Measurements from ENCODE around the gene JUNB. TPM values are rescaled to one million over a fixed set of nuclear protein-coding genes. Genes with fewer than 3 reads are reported as not detected.

The JUNB gene
- total RNA-seq, 2 experiments from 2014 or later: 292 to 299 TPM

DNA sequence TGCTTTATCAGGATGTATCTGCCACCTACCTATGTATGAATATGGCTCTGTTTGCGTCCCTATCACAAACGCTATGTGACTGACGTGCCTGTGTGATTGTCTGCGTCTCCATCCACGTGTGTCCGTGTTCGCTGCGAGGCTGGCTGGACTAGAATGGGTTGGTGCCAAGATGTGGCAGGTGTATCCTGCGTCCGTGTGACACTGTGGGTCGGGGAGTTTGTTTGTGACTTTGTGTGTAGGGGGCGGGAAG, 9.2 kb upstream of the JUNB start:
- peaks cover 36% of the 10 kb centered on the region for H3K4me1 Mint-ChIP-seq (ENCODE audit: low read depth)
- TF ChIP-seq, protein P1, sequence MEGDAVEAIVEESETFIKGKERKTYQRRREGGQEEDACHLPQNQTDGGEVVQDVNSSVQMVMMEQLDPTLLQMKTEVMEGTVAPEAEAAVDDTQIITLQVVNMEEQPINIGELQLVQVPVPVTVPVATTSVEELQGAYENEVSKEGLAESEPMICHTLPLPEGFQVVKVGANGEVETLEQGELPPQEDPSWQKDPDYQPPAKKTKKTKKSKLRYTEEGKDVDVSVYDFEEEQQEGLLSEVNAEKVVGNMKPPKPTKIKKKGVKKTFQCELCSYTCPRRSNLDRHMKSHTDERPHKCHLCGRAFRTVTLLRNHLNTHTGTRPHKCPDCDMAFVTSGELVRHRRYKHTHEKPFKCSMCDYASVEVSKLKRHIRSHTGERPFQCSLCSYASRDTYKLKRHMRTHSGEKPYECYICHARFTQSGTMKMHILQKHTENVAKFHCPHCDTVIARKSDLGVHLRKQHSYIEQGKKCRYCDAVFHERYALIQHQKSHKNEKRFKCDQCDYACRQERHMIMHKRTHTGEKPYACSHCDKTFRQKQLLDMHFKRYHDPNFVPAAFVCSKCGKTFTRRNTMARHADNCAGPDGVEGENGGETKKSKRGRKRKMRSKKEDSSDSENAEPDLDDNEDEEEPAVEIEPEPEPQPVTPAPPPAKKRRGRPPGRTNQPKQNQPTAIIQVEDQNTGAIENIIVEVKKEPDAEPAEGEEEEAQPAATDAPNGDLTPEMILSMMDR (IDR thresholded peaks at IDR 0.05): no peak
- CTCF ChIA-PET: interaction anchor here (0.7 to 9.2 kb wide), 3 partner anchors 14 to 115 kb away, joined by 3 to 326 read pairs (median 3); partner anchors contain the start of genes JUNB, PRDX2 and THSD8
- intact Hi-C loops (cut with micrococcal nuclease): no loop called here
- no peaks in the 10 kb centered on the region for H3K9me3 Mint-ChIP-seq
- no peaks in the 10 kb centered on the region for H3K27me3 Mint-ChIP-seq
- no peaks in the 10 kb centered on the region for H3K36me3 Mint-ChIP-seq (ENCODE audit: low read depth)
- DNase-seq (no peak), ATAC-seq (no peak)
- peak overlapping the region; percentile 75 for H3K4me3 Mint-ChIP-seq
- no peak overlapping the region for H3K27ac Mint-ChIP-seq
- POLR2A ChIA-PET: interaction anchor here (0.6 to 3.9 kb wide), 10 partner anchors 8 to 183 kb away, joined by 3 to 97 read pairs (median 6); partner anchors contain the start of genes GET3, JUNB, PRDX2 and THSD8

DNA sequence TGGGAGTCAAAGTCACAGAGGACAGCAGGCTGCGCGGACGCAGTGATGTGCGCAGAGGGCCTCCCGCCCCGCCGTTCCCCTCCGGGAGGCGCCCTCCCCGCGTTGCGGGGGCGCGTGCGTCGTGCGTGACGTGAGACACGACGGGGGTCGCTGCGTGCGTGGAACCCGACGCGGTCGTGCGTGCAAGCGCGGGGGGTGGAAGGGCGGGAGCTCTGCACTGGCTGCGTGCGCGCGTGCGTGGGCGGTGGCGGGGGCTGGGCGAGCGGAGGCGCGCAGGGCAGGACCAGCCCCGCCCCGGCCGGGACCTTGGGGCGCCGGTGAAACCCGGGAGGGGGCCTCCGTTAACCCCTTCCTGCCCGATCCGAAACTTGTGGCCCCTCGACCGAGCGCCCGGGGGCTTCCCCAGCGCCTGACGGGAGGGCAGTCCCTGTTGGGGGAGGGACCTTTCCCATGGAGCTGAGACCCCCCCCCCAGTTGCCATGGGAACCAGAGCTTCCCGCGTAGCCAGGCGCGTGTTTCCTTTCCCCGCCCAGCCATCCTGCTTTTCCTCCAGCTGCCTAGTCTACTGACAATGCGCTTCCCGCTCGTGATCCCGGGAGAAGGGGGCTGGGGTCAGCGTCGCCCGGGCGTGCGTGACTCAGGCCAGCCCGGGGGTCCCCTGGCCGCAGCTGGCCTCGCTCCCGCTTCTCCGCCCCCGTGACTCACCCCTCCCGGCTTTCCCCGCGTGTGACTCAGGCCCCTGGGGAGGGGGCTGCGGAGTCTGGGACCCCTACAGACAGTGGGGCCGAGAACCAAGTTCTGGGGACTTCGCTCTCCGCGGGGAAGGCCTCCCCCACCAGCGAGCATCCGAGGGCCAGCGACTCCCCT, 8.6 kb upstream of the JUNB start:
- POLR2A ChIA-PET: interaction anchor here (0.6 to 3.9 kb wide), 12 partner anchors 8 to 1044 kb away, joined by 3 to 97 read pairs (median 4); partner anchors contain the start of genes CALR, GET3, JUNB and PRDX2
- peak overlapping the region; percentile 75 for H3K4me3 Mint-ChIP-seq
- CTCF ChIA-PET: interaction anchor here (0.7 to 9.2 kb wide), 6 partner anchors 14 to 115 kb away, joined by 3 to 326 read pairs (median 3); partner anchors contain the start of genes JUNB, PRDX2 and THSD8
- ATAC-seq (peak; percentile 43), DNase-seq (peak; percentile 93)
- H3K4me1 Mint-ChIP-seq (ENCODE audit: low read depth): peaks cover 31% of the 10 kb centered on the region
- H3K36me3 Mint-ChIP-seq (ENCODE audit: low read depth): no peaks in the 10 kb centered on the region
- intact Hi-C loops (cut with micrococcal nuclease): no loop called here
- no peaks in the 10 kb centered on the region for H3K9me3 Mint-ChIP-seq
- H3K27ac Mint-ChIP-seq: no peak overlapping the region
- no peaks in the 10 kb centered on the region for H3K27me3 Mint-ChIP-seq
- TF ChIP-seq, protein P1 (IDR thresholded peaks at IDR 0.05): no peak

DNA sequence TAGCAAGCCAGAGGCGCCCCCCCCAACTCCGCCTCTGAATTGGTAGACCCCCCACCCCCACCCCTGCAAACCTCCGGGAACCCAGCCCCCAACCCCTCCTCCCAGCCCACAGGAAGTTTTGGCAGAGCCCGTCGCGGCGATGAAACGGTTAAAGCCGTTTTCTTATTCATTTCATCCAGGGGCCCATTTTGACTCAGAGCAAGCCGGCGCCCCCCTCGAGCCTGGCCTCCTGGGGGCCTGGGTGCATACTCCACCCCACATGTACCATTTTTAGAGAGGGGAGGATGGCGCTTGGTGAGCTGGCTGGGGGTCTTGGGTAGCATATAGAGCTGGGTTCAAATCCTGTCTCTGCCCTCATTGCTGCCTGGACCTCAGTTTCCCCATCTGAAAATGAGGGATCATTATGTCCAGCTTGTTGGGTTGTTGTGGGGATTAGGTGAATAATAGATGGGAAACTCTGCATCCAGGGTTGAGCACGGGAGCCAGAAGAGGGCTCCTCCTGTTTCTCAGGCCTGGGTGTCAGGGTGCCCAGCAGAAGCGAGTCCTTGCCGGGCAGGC, 7.9 kb upstream of the JUNB start:
- Mint-ChIP-seq H3K4me1 (ENCODE audit: low read depth) (peaks cover 35% of the 10 kb centered on the region), H3K27me3 (no peaks in the 10 kb centered on the region), H3K9me3 (no peaks in the 10 kb centered on the region), H3K27ac (no peak overlapping the region), H3K4me3 (peak overlapping the region; percentile 75), H3K36me3 (ENCODE audit: low read depth) (no peaks in the 10 kb centered on the region)
- ATAC-seq: peak; percentile 36
- POLR2A ChIA-PET: interaction anchor here (0.6 to 3.9 kb wide), 10 partner anchors 7 to 1045 kb away, joined by 3 to 97 read pairs (median 6); partner anchors contain the start of genes CALR, GET3, JUNB and PRDX2
- CTCF ChIA-PET: interaction anchor here (0.7 to 9.2 kb wide), 4 partner anchors 13 to 63 kb away, joined by 3 to 326 read pairs (median 3); partner anchors contain the start of genes JUNB, PRDX2 and THSD8
- intact Hi-C loops (cut with micrococcal nuclease): no loop called here
- TF ChIP-seq, protein P1 (IDR thresholded peaks at IDR 0.05): peak; percentile 28
- DNase-seq: peak; percentile 94

DNA sequence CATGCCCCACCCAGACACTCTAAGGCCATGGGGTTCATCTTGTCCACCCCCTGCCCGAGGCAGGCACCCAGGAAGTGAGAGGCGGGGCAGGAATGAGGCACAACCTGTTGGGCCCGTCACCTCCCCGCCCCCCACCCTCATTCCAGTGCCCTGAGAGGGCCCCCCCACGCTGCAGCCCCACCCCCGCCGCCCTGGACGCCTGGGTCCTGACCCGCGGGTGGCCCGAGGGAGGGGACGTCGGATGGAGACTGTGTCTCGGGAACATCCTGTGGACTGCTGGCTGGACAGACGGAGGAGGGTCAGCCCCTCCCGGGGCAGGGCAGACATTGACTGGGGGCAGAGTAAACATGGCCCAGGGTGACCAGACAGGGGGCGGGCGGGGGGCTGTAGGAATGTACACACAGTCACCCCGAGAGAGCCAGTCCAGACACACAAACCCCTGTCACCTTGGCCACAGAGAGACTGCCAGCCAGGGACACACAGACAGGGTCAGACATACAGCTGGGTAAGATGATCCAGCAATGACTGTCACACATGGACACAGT, 7.4 kb upstream of the JUNB start:
- ATAC-seq (no peak), DNase-seq (peak; percentile 49)
- Mint-ChIP-seq H3K9me3 (no peaks in the 10 kb centered on the region), H3K4me1 (ENCODE audit: low read depth) (peaks cover 34% of the 10 kb centered on the region), H3K36me3 (ENCODE audit: low read depth) (no peaks in the 10 kb centered on the region), H3K27me3 (no peaks in the 10 kb centered on the region), H3K27ac (no peak overlapping the region), H3K4me3 (peak overlapping the region; percentile 75)
- TF ChIP-seq, protein P1 (IDR thresholded peaks at IDR 0.05): no peak
- POLR2A ChIA-PET: interaction anchor here (1.5 to 3.9 kb wide), 4 partner anchors 9 to 47 kb away, joined by 4 to 97 read pairs (median 14); partner anchors contain the start of genes GET3 and JUNB
- CTCF ChIA-PET: interaction anchor here (9.2 kb wide), 1 partner anchor 12 kb away, joined by 326 read pairs; the partner anchor contains the start of genes JUNB, PRDX2 and THSD8
- intact Hi-C loops (cut with micrococcal nuclease): no loop called here
